Measurements from ENCODE around the gene PLA2G2D.

Gene PLA2G2D

GRCh38 chr1:20087668-20088067 lies 31.7 kb downstream of the PLA2G2D start:
- Histone ChIP-seq H3K36me3 (ENCODE audit: insufficient read depth, low read length) (no peaks in the 10 kb centered on the region), H3K9ac (ENCODE audit: low read depth, low read length, poor library complexity, severe bottlenecking) (no peak overlapping the region), H3K4me1 (ENCODE audit: insufficient read depth, low read length, poor library complexity, severe bottlenecking) (peaks cover 1% of the 10 kb centered on the region), H2AFZ (ENCODE audit: low read length) (no peak overlapping the region), H3F3A (ENCODE audit: low read depth) (no peaks in the 10 kb centered on the region), H3K9me3 (ENCODE audit: insufficient read depth, low read depth, low read length) (no peaks in the 10 kb centered on the region), H3K27me3 (ENCODE audit: insufficient read depth, low read length, poor library complexity, severe bottlenecking) (no peaks in the 10 kb centered on the region), H3K9me2 (replicated peaks; ENCODE audit: low read depth, low read length) (no peaks in the 10 kb centered on the region), H3K4me2 (ENCODE audit: low read depth, low read length, poor library complexity, severe bottlenecking) (no peak overlapping the region), H3K4me3 (ENCODE audit: low read length, poor library complexity, severe bottlenecking) (no peak overlapping the region), H4K20me1 (ENCODE audit: insufficient read depth, low read length, poor library complexity, severe bottlenecking) (no peaks in the 10 kb centered on the region), H3K79me2 (ENCODE audit: insufficient read depth, low read length) (no peaks in the 10 kb centered on the region)
- TF ChIP-seq EZH2phosphoT487 (IDR thresholded peaks at IDR 0.05; ENCODE audit: borderline replicate concordance): no peak
- TF ChIP-seq, protein P1, sequence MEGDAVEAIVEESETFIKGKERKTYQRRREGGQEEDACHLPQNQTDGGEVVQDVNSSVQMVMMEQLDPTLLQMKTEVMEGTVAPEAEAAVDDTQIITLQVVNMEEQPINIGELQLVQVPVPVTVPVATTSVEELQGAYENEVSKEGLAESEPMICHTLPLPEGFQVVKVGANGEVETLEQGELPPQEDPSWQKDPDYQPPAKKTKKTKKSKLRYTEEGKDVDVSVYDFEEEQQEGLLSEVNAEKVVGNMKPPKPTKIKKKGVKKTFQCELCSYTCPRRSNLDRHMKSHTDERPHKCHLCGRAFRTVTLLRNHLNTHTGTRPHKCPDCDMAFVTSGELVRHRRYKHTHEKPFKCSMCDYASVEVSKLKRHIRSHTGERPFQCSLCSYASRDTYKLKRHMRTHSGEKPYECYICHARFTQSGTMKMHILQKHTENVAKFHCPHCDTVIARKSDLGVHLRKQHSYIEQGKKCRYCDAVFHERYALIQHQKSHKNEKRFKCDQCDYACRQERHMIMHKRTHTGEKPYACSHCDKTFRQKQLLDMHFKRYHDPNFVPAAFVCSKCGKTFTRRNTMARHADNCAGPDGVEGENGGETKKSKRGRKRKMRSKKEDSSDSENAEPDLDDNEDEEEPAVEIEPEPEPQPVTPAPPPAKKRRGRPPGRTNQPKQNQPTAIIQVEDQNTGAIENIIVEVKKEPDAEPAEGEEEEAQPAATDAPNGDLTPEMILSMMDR (conservative IDR thresholded peaks at IDR 0.05; ENCODE audit: low read length): peak; percentile 56

GRCh38 chr1:20086800-20087199 lies 32.5 kb downstream of the PLA2G2D start:
- Histone ChIP-seq H3K9me2 (replicated peaks; ENCODE audit: low read depth, low read length) (no peaks in the 10 kb centered on the region), H2AFZ (ENCODE audit: low read length) (no peak overlapping the region), H3K4me2 (ENCODE audit: low read depth, low read length, poor library complexity, severe bottlenecking) (no peak overlapping the region), H3K27me3 (ENCODE audit: insufficient read depth, low read length, poor library complexity, severe bottlenecking) (no peaks in the 10 kb centered on the region), H3K4me3 (ENCODE audit: low read length, poor library complexity, severe bottlenecking) (no peak overlapping the region), H3K36me3 (ENCODE audit: insufficient read depth, low read length) (no peaks in the 10 kb centered on the region), H3K9ac (ENCODE audit: low read depth, low read length, poor library complexity, severe bottlenecking) (no peak overlapping the region), H3K9me3 (ENCODE audit: insufficient read depth, low read depth, low read length) (no peaks in the 10 kb centered on the region), H3F3A (ENCODE audit: low read depth) (no peaks in the 10 kb centered on the region), H3K79me2 (ENCODE audit: insufficient read depth, low read length) (no peaks in the 10 kb centered on the region), H4K20me1 (ENCODE audit: insufficient read depth, low read length, poor library complexity, severe bottlenecking) (no peaks in the 10 kb centered on the region), H3K4me1 (ENCODE audit: insufficient read depth, low read length, poor library complexity, severe bottlenecking) (peaks cover 7% of the 10 kb centered on the region)
- TF ChIP-seq, protein P1 (conservative IDR thresholded peaks at IDR 0.05; ENCODE audit: low read length): no peak
- TF ChIP-seq EZH2phosphoT487 (IDR thresholded peaks at IDR 0.05; ENCODE audit: borderline replicate concordance): no peak

- H3F3A ChIP-seq (ENCODE audit: low read depth): no peaks in the 10 kb centered on the region
- no peak overlapping the region for H2AFZ ChIP-seq (ENCODE audit: low read length)
- no peak overlapping the region for H3K4me2 ChIP-seq (ENCODE audit: low read depth, low read length, poor library complexity, severe bottlenecking)
- H3K4me1 ChIP-seq (ENCODE audit: insufficient read depth, low read length, poor library complexity, severe bottlenecking): peaks cover 21% of the 10 kb centered on the region
- no peak overlapping the region for H3K9ac ChIP-seq (ENCODE audit: low read depth, low read length, poor library complexity, severe bottlenecking)
- H3K9me3 ChIP-seq (ENCODE audit: insufficient read depth, low read depth, low read length): no peaks in the 10 kb centered on the region
- H3K27me3 ChIP-seq (ENCODE audit: insufficient read depth, low read length, poor library complexity, severe bottlenecking): no peaks in the 10 kb centered on the region
- TF ChIP-seq, protein P1 (conservative IDR thresholded peaks at IDR 0.05; ENCODE audit: low read length): no peak
- TF ChIP-seq EZH2phosphoT487 (IDR thresholded peaks at IDR 0.05; ENCODE audit: borderline replicate concordance): no peak
- no peaks in the 10 kb centered on the region for H3K36me3 ChIP-seq (ENCODE audit: insufficient read depth, low read length)
- H3K4me3 ChIP-seq (ENCODE audit: low read length, poor library complexity, severe bottlenecking): no peak overlapping the region
- H3K9me2 ChIP-seq (replicated peaks; ENCODE audit: low read depth, low read length): no peaks in the 10 kb centered on the region
- no peaks in the 10 kb centered on the region for H4K20me1 ChIP-seq (ENCODE audit: insufficient read depth, low read length, poor library complexity, severe bottlenecking)
- no peaks in the 10 kb centered on the region for H3K79me2 ChIP-seq (ENCODE audit: insufficient read depth, low read length)
Measured at GRCh38 chr1:20083178-20083944, 36.0 kb downstream of the PLA2G2D start.
